HG02938 (cell line): ENCODE data around the gene CDR2L.
"Not testable (repeated sequence)": the region's sequence is repeated elsewhere in the genome, so short reads cannot be mapped to it uniquely, and the experiment has no call there.

Experiments used
- ATAC-seq: cut with Tn5 transposase; IDR thresholded peaks from one replicate; pipeline ENCODE4 v1.9.1; 2021; ENCODE audit warnings: mild to moderate bottlenecking, moderate library complexity; ENCODE audit not compliant: unreplicated experiment

Gene CDR2L

GRCh38 chr17:75008373-75008772 lies 20.9 kb downstream of the CDR2L start:
- ATAC-seq = no peak

- ATAC-seq = no peak
Measured at GRCh38 chr17:75009139-75009724, 21.8 kb downstream of the CDR2L start.

GRCh38 chr17:75010683-75011400 lies 23.4 kb downstream of the CDR2L start:
- ATAC-seq = no peak

GRCh38 chr17:75011401-75012095 lies 24.1 kb downstream of the CDR2L start:
- no peak for ATAC-seq

- ATAC-seq = no peak
Measured at GRCh38 chr17:75012096-75012345, 24.6 kb downstream of the CDR2L start.

GRCh38 chr17:75012346-75013091 lies 25.1 kb downstream of the CDR2L start, which contains the start of gene MRPL58:
Gene MRPL58 (plus strand): TSS chr17:75012670. CDS start chr17:75012687, 17 bp downstream.
- peak; percentile 82 for ATAC-seq

GRCh38 chr17:75013092-75013559 lies 25.7 kb downstream of the CDR2L start:
- no peak for ATAC-seq

- no peak for ATAC-seq
Measured at GRCh38 chr17:75019146-75019545, 31.7 kb downstream of the CDR2L start.

- ATAC-seq = no peak
Measured at GRCh38 chr17:75019710-75020109, 32.3 kb downstream of the CDR2L start.

- ATAC-seq = no peak
Measured at GRCh38 chr17:75020331-75021110, 33.1 kb downstream of the CDR2L start.

GRCh38 chr17:75024686-75025397 lies 37.4 kb downstream of the CDR2L start:
- no peak for ATAC-seq

GRCh38 chr17:75025398-75025734 lies 37.9 kb downstream of the CDR2L start:
- not testable (repeated sequence) for ATAC-seq

GRCh38 chr17:75026650-75027049 lies 39.2 kb downstream of the CDR2L start:
- ATAC-seq = not testable (repeated sequence)

GRCh38 chr17:75030161-75030560 lies 42.7 kb downstream of the CDR2L start:
- ATAC-seq = no peak

- no peak for ATAC-seq
Measured at GRCh38 chr17:75031972-75032719, 44.7 kb downstream of the CDR2L start.

- no peak for ATAC-seq
Measured at GRCh38 chr17:75032720-75033280, 45.4 kb downstream of the CDR2L start.

- peak; percentile 42 for ATAC-seq
Measured at GRCh38 chr17:75033346-75034235, 46.2 kb downstream of the CDR2L start.
